ENCODE measurements around the gene MRPS18B.
"Not testable (repeated sequence)": the region's sequence is repeated elsewhere in the genome, so short reads cannot be mapped to it uniquely, and the experiment has no call there.

MRPS18B gene

GRCh38 chr6:30590509-30590908 lies 27.1 kb upstream of the MRPS18B start:
- H3K9ac ChIP-seq (ENCODE audit: low read length): no peak overlapping the region
- no peak overlapping the region for H3K4me3 ChIP-seq (ENCODE audit: low read depth in 1 of 2, low read length in 2 of 2)
- H3K27ac ChIP-seq (ENCODE audit: low read depth, low read length): no peak overlapping the region
- H3K27me3 ChIP-seq (ENCODE audit: control insufficient read depth in 1 of 2, insufficient read depth in 2 of 2, low read length in 2 of 2): no peaks in the 10 kb centered on the region
- peaks cover 69% of the 10 kb centered on the region for H3K36me3 ChIP-seq (ENCODE audit: insufficient read depth, low read length)
- no peaks in the 10 kb centered on the region for H3K9me3 ChIP-seq (ENCODE audit: low read length)
- peaks cover 4% of the 10 kb centered on the region for H3K4me1 ChIP-seq (ENCODE audit: insufficient read depth, low read length)

DNA sequence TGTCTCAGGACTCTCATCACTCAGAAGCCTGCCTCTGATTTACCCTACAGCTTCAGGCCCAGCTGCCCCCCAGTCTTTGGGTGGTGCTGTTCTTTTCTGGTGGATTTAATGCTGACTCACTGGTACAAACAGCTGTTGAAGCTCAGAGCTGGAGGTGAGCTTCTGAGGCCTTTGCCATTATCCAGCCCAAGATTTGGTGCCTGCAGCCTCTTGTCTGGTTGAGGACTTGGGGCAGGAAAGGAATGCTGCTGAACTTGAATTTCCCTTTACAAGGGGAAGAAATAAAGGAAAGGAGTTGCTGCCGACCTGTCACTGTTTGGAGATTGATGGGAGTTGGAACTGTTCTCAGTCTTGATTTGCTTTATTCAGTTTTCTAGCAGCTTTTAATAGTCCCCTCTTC lies 26.6 kb upstream of the MRPS18B start:
- Histone ChIP-seq H3K4me1 (ENCODE audit: insufficient read depth, low read length) (peaks cover 4% of the 10 kb centered on the region), H3K9me3 (ENCODE audit: low read length) (no peaks in the 10 kb centered on the region), H3K4me3 (ENCODE audit: low read depth in 1 of 2, low read length in 2 of 2) (no peak overlapping the region), H3K27me3 (ENCODE audit: control insufficient read depth in 1 of 2, insufficient read depth in 2 of 2, low read length in 2 of 2) (no peaks in the 10 kb centered on the region), H3K9ac (ENCODE audit: low read length) (no peak overlapping the region), H3K27ac (ENCODE audit: low read depth, low read length) (no peak overlapping the region), H3K36me3 (ENCODE audit: insufficient read depth, low read length) (peaks cover 64% of the 10 kb centered on the region)

GRCh38 chr6:30592287-30592686 lies 25.4 kb upstream of the MRPS18B start:
- H3K27me3 ChIP-seq (ENCODE audit: control insufficient read depth in 1 of 2, insufficient read depth in 2 of 2, low read length in 2 of 2): no peaks in the 10 kb centered on the region
- H3K9me3 ChIP-seq (ENCODE audit: low read length): no peaks in the 10 kb centered on the region
- H3K4me3 ChIP-seq (ENCODE audit: low read depth in 1 of 2, low read length in 2 of 2): no peak overlapping the region
- H3K4me1 ChIP-seq (ENCODE audit: insufficient read depth, low read length): peaks cover 4% of the 10 kb centered on the region
- H3K27ac ChIP-seq (ENCODE audit: low read depth, low read length): no peak overlapping the region
- H3K36me3 ChIP-seq (ENCODE audit: insufficient read depth, low read length): peaks cover 53% of the 10 kb centered on the region
- no peak overlapping the region for H3K9ac ChIP-seq (ENCODE audit: low read length)

- H3K36me3 ChIP-seq (ENCODE audit: insufficient read depth, low read length): peaks cover 38% of the 10 kb centered on the region
- H3K4me3 ChIP-seq (ENCODE audit: low read depth in 1 of 2, low read length in 2 of 2); H3K27ac ChIP-seq (ENCODE audit: low read depth, low read length); H3K9ac ChIP-seq (ENCODE audit: low read length); H3K4me1 ChIP-seq (ENCODE audit: insufficient read depth, low read length); H3K27me3 ChIP-seq (ENCODE audit: control insufficient read depth in 1 of 2, insufficient read depth in 2 of 2, low read length in 2 of 2); H3K9me3 ChIP-seq (ENCODE audit: low read length): not testable (repeated sequence)
These were observed 20.1 kb upstream of the MRPS18B start for GRCh38 chr6:30597315-30598144.

DNA sequence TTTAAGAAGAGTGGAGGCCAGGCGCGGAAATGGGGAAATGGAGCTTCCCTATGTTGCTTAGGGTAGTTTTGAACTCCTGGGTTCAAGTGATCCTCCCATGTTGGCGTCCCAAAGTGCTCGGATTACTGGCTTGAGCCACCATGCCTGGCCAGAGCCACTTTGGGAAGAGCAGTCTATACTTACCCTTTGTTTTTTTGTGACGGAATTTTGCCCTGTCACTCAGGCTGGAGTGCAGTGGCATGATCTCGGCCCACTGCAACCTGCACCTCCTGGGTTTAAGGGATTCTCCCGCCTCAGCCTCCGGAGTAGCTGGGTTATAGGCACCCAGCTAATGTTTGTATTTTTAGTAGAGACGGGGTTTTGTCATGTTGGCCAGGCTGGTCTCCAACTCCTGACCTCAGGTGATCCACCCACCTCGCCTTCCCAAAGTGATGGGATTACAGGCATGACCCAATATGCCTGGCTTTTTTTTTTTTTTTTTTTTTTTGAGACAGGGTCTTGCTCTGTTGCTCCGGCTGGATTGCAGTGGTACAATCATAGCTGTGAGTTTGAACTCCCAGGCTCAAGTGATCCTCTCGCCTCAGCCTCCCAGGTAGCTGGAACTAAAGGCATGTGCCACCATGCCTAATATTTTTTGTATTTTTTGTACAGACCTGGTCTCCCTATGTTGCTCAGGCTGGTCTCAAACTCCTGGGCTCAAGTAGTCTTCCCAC lies 18.6 kb upstream of the MRPS18B start:
- Histone ChIP-seq H3K9ac (ENCODE audit: low read length) (no peak overlapping the region), H3K4me1 (ENCODE audit: insufficient read depth, low read length) (no peaks in the 10 kb centered on the region), H3K36me3 (ENCODE audit: insufficient read depth, low read length) (peaks cover 49% of the 10 kb centered on the region), H3K27me3 (ENCODE audit: control insufficient read depth in 1 of 2, insufficient read depth in 2 of 2, low read length in 2 of 2) (no peaks in the 10 kb centered on the region), H3K9me3 (ENCODE audit: low read length) (no peaks in the 10 kb centered on the region), H3K27ac (ENCODE audit: low read depth, low read length) (no peak overlapping the region), H3K4me3 (ENCODE audit: low read depth in 1 of 2, low read length in 2 of 2) (no peak overlapping the region)

- H3K27ac ChIP-seq (ENCODE audit: low read depth, low read length): no peak overlapping the region
- peaks cover 49% of the 10 kb centered on the region for H3K36me3 ChIP-seq (ENCODE audit: insufficient read depth, low read length)
- H3K4me3 ChIP-seq (ENCODE audit: low read depth in 1 of 2, low read length in 2 of 2): no peak overlapping the region
- no peaks in the 10 kb centered on the region for H3K27me3 ChIP-seq (ENCODE audit: control insufficient read depth in 1 of 2, insufficient read depth in 2 of 2, low read length in 2 of 2)
- no peaks in the 10 kb centered on the region for H3K4me1 ChIP-seq (ENCODE audit: insufficient read depth, low read length)
- no peak overlapping the region for H3K9ac ChIP-seq (ENCODE audit: low read length)
- H3K9me3 ChIP-seq (ENCODE audit: low read length): no peaks in the 10 kb centered on the region
These were observed 17.9 kb upstream of the MRPS18B start for GRCh38 chr6:30599625-30600324.

- peaks cover 53% of the 10 kb centered on the region for H3K36me3 ChIP-seq (ENCODE audit: insufficient read depth, low read length)
- no peaks in the 10 kb centered on the region for H3K4me1 ChIP-seq (ENCODE audit: insufficient read depth, low read length)
These were observed 17.1 kb upstream of the MRPS18B start for GRCh38 chr6:30600451-30600961.

GRCh38 chr6:30601436-30601814 lies 16.2 kb upstream of the MRPS18B start:
- no peak overlapping the region for H3K27ac ChIP-seq (ENCODE audit: low read depth, low read length)
- H3K27me3 ChIP-seq (ENCODE audit: control insufficient read depth in 1 of 2, insufficient read depth in 2 of 2, low read length in 2 of 2): no peaks in the 10 kb centered on the region
- H3K9ac ChIP-seq (ENCODE audit: low read length): no peak overlapping the region
- peaks cover 62% of the 10 kb centered on the region for H3K36me3 ChIP-seq (ENCODE audit: insufficient read depth, low read length)
- H3K4me3 ChIP-seq (ENCODE audit: low read depth in 1 of 2, low read length in 2 of 2): no peak overlapping the region
- H3K9me3 ChIP-seq (ENCODE audit: low read length): no peaks in the 10 kb centered on the region
- H3K4me1 ChIP-seq (ENCODE audit: insufficient read depth, low read length): no peaks in the 10 kb centered on the region

More at GRCh38 chr6:30600451-30600961, 17.1 kb upstream of the MRPS18B start:
- H3K27me3 ChIP-seq (ENCODE audit: control insufficient read depth in 1 of 2, insufficient read depth in 2 of 2, low read length in 2 of 2): no peaks in the 10 kb centered on the region
- no peaks in the 10 kb centered on the region for H3K9me3 ChIP-seq (ENCODE audit: low read length)
- H3K4me3 ChIP-seq (ENCODE audit: low read depth in 1 of 2, low read length in 2 of 2): no peak overlapping the region
- H3K27ac ChIP-seq (ENCODE audit: low read depth, low read length): no peak overlapping the region
- H3K9ac ChIP-seq (ENCODE audit: low read length): no peak overlapping the region

GRCh38 chr6:30601815-30602641 lies 15.6 kb upstream of the MRPS18B start:
- Histone ChIP-seq H3K36me3 (ENCODE audit: insufficient read depth, low read length) (peaks cover 68% of the 10 kb centered on the region), H3K9ac (ENCODE audit: low read length) (no peak overlapping the region), H3K27ac (ENCODE audit: low read depth, low read length) (no peak overlapping the region)

GRCh38 chr6:30603961-30604360 lies 13.7 kb upstream of the MRPS18B start:
- no peak overlapping the region for H3K27ac ChIP-seq (ENCODE audit: low read depth, low read length)
- no peak overlapping the region for H3K9ac ChIP-seq (ENCODE audit: low read length)
- H3K36me3 ChIP-seq (ENCODE audit: insufficient read depth, low read length): peaks cover 86% of the 10 kb centered on the region
- H3K4me3 ChIP-seq (ENCODE audit: low read depth in 1 of 2, low read length in 2 of 2): no peak overlapping the region
- H3K9me3 ChIP-seq (ENCODE audit: low read length): no peaks in the 10 kb centered on the region
- H3K4me1 ChIP-seq (ENCODE audit: insufficient read depth, low read length): peaks cover under 1% of the 10 kb centered on the region
- H3K27me3 ChIP-seq (ENCODE audit: control insufficient read depth in 1 of 2, insufficient read depth in 2 of 2, low read length in 2 of 2): no peaks in the 10 kb centered on the region

More at GRCh38 chr6:30601815-30602641, 15.6 kb upstream of the MRPS18B start:
- Histone ChIP-seq H3K4me3 (ENCODE audit: low read depth in 1 of 2, low read length in 2 of 2) (no peak overlapping the region), H3K9me3 (ENCODE audit: low read length) (no peaks in the 10 kb centered on the region), H3K27me3 (ENCODE audit: control insufficient read depth in 1 of 2, insufficient read depth in 2 of 2, low read length in 2 of 2) (no peaks in the 10 kb centered on the region), H3K4me1 (ENCODE audit: insufficient read depth, low read length) (no peaks in the 10 kb centered on the region)

Measured in muscle layer of colon (tissue), 2 donors.